GM12891 (cell line): ENCODE results near the gene MAN1A2.

Source experiments
- POLR2A ChIP-seq: IDR thresholded peaks from 2 replicates; pipeline ENCODE4 v1.6.1; 2011; ENCODE audit warnings: low read depth, low read length, control low read depth
- POLR2AphosphoS5 ChIP-seq: IDR thresholded peaks from 2 replicates; pipeline ENCODE4 v1.6.1; 2011; ENCODE audit warnings: low read depth, low read length, control low read depth

DNA sequence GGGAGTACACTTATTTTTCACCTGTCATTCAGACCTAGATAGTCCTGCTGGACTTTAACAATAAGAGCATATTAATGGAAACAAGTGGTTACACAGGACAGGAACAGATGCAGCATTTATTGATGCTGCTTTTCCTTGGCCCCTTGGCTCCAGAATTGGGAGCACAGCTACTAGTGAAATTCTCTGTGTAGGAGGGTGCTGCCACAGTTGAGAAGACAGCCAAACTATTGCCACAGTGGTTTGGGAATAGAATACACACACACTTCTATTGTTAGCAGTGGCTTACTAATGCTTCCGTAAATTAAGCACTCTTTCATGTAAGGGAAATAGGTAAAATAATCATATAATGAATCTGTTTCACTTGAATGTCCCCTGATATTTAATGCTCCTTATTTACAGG is 133.3 kb downstream of the MAN1A2 start:
- TF ChIP-seq POLR2AphosphoS5 (no peak), POLR2A (no peak)
